Measurements from ENCODE around the gene OR12D2.

OR12D2 gene

GRCh38 chr6:29388533-29388932 lies 6.9 kb upstream of the OR12D2 start:
- no peak for DNase-seq (ENCODE audit: low spot score)
- no peak overlapping the region for H3K27ac ChIP-seq
- TF ChIP-seq, protein P1, sequence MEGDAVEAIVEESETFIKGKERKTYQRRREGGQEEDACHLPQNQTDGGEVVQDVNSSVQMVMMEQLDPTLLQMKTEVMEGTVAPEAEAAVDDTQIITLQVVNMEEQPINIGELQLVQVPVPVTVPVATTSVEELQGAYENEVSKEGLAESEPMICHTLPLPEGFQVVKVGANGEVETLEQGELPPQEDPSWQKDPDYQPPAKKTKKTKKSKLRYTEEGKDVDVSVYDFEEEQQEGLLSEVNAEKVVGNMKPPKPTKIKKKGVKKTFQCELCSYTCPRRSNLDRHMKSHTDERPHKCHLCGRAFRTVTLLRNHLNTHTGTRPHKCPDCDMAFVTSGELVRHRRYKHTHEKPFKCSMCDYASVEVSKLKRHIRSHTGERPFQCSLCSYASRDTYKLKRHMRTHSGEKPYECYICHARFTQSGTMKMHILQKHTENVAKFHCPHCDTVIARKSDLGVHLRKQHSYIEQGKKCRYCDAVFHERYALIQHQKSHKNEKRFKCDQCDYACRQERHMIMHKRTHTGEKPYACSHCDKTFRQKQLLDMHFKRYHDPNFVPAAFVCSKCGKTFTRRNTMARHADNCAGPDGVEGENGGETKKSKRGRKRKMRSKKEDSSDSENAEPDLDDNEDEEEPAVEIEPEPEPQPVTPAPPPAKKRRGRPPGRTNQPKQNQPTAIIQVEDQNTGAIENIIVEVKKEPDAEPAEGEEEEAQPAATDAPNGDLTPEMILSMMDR (conservative IDR thresholded peaks at IDR 0.05; ENCODE audit: low read depth) = no peak
- CTCF ChIA-PET = no interaction called here
- POLR2A ChIA-PET (ENCODE audit: low non-redundant PET) = no interaction called here

GRCh38 chr6:29399525-29399924 lies 4.1 kb downstream of the OR12D2 start:
- TF ChIP-seq, protein P1 (conservative IDR thresholded peaks at IDR 0.05; ENCODE audit: low read depth) = no peak
- no peak for DNase-seq (ENCODE audit: low spot score)
- H3K27ac ChIP-seq = no peak overlapping the region
- ChIA-PET CTCF (no interaction called here), POLR2A (ENCODE audit: low non-redundant PET) (no interaction called here)

GRCh38 chr6:29403801-29404200 lies 8.4 kb downstream of the OR12D2 start:
- H3K27ac ChIP-seq = no peak overlapping the region
- ChIA-PET POLR2A (ENCODE audit: low non-redundant PET) (no interaction called here), CTCF (no interaction called here)
- DNase-seq (ENCODE audit: low spot score) = no peak
- TF ChIP-seq, protein P1 (conservative IDR thresholded peaks at IDR 0.05; ENCODE audit: low read depth) = no peak

GRCh38 chr6:29414588-29414987 lies 19.2 kb downstream of the OR12D2 start, which contains the start of gene OR12D1:
OR12D1 (plus strand) TSS chr6:29414928.
- no peak within 1 kb of the TSS for H3K27ac ChIP-seq
- peak; percentile 4 for DNase-seq (ENCODE audit: low spot score)
- POLR2A ChIA-PET (ENCODE audit: low non-redundant PET) = no interaction called here
- TF ChIP-seq, protein P1 (conservative IDR thresholded peaks at IDR 0.05; ENCODE audit: low read depth) = no peak
- CTCF ChIA-PET = interaction anchor here (0.8 kb wide), 1 partner anchor 174 kb away, joined by 3 read pairs; no protein-coding TSS in a partner anchor

GRCh38 chr6:29419516-29419915 lies 24.1 kb downstream of the OR12D2 start:
- ChIA-PET CTCF (no interaction called here), POLR2A (ENCODE audit: low non-redundant PET) (no interaction called here)
- no peak for DNase-seq (ENCODE audit: low spot score)
- no peak overlapping the region for H3K27ac ChIP-seq
- TF ChIP-seq, protein P1 (conservative IDR thresholded peaks at IDR 0.05; ENCODE audit: low read depth) = no peak

- TF ChIP-seq, protein P1 (conservative IDR thresholded peaks at IDR 0.05; ENCODE audit: low read depth) = no peak
- no peak for DNase-seq (ENCODE audit: low spot score)
- ChIA-PET POLR2A (ENCODE audit: low non-redundant PET) (no interaction called here), CTCF (no interaction called here)
- no peak overlapping the region for H3K27ac ChIP-seq
Observed at GRCh38 chr6:29424168-29424567, 28.7 kb downstream of the OR12D2 start.

DNA sequence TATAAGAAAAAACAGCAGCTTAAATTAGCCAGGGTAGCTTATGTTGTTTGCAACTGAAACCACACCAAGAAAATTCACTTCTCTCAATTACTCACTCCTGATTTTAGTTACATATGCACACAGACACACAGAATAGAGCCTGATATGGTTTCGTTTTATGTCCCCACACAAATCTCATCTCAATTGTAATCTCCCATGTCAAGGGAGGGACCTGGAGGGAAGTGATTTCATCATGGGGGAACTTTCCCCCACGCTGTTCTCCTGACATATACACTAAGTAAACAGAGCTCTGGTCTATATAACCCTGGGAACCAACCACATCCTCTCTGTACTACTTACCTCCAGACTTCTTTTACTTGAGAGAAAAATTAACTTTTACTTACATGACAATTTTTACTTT lies 29.1 kb downstream of the OR12D2 start:
- ChIA-PET POLR2A (ENCODE audit: low non-redundant PET) (no interaction called here), CTCF (no interaction called here)
- no peak for DNase-seq (ENCODE audit: low spot score)
- no peak overlapping the region for H3K27ac ChIP-seq
- TF ChIP-seq, protein P1 (conservative IDR thresholded peaks at IDR 0.05; ENCODE audit: low read depth) = no peak

Data from RWPE1 (cell line).